WERI-Rb-1 (cell line): Measurements from ENCODE around the gene HUWE1.
"Not testable (repeated sequence)": the region's sequence is repeated elsewhere in the genome, so short reads cannot be mapped to it uniquely, and the experiment has no call there.

ENCODE experiments used
- DNase-seq: peaks from one replicate; pipeline ENCODE4 v3.0.0-alpha.2; 2020
- H3K27ac ChIP-seq: fragments of 250-450 bp; sonication (Bioruptor Pico); 2 replicates; pipeline ENCODE4 v1.5.1; 2020; ENCODE audit warnings: mild to moderate bottlenecking, moderate library complexity
- H3K27me3 ChIP-seq: fragments of 250-450 bp; sonication (Bioruptor Pico); 2 replicates; pipeline ENCODE4 v1.5.1; 2021; ENCODE audit warnings: mild to moderate bottlenecking, low read depth, moderate library complexity; ENCODE audit not compliant: insufficient read depth, severe bottlenecking
- H3K36me3 ChIP-seq: fragments of 250-450 bp; sonication (Bioruptor Pico); 2 replicates; pipeline ENCODE4 v1.5.1; 2020; ENCODE audit warnings: mild to moderate bottlenecking, moderate library complexity
- H3K4me3 ChIP-seq: 2 replicates; pipeline ENCODE4 v1.5.1; 2011; ENCODE audit warnings: low read depth, mild to moderate bottlenecking, control low read depth, low read length
- H3K9me3 ChIP-seq: fragments of 250-450 bp; sonication (Bioruptor Pico); 2 replicates; pipeline ENCODE4 v1.5.1; 2021; ENCODE audit warnings: mild to moderate bottlenecking, moderate library complexity; ENCODE audit not compliant: severe bottlenecking
- CTCF ChIP-seq: IDR thresholded peaks from 2 replicates; pipeline ENCODE4 v1.5.1; 2011; ENCODE audit warnings: low read depth, mild to moderate bottlenecking, control low read depth, inconsistent platforms, low read length

HUWE1 gene

GRCh38 chrX:53686151-53686885 is at the start of gene HUWE1:
Gene HUWE1 (minus strand): TSS chrX:53686719. CDS start chrX:53654107, 32,612 bp downstream.
- DNase-seq: peak; percentile 87
- Histone ChIP-seq H3K9me3 (no peaks in the 10 kb centered on the region), H3K27me3 (no peaks in the 10 kb centered on the region), H3K4me3 (peak within 1 kb of the TSS; percentile 75), H3K36me3 (peaks cover 13% of the 10 kb centered on the region), H3K27ac (peak within 1 kb of the TSS; percentile 84)
- no peak for TF ChIP-seq CTCF

GRCh38 chrX:53732797-53733196 is 46.3 kb upstream of the HUWE1 start:
- H3K36me3 ChIP-seq: no peaks in the 10 kb centered on the region
- no peaks in the 10 kb centered on the region for H3K9me3 ChIP-seq
- H3K27ac ChIP-seq: no peak overlapping the region
- TF ChIP-seq CTCF: no peak
- DNase-seq: no peak
- peaks cover 79% of the 10 kb centered on the region for H3K27me3 ChIP-seq
- no peak overlapping the region for H3K4me3 ChIP-seq

GRCh38 chrX:53729751-53730150 is 43.2 kb upstream of the HUWE1 start:
- TF ChIP-seq CTCF: no peak

GRCh38 chrX:53728506-53728905 is 42.0 kb upstream of the HUWE1 start:
- no peak for DNase-seq
- H3K9me3 ChIP-seq: peaks cover 5% of the 10 kb centered on the region
- H3K4me3 ChIP-seq: no peak overlapping the region
- no peaks in the 10 kb centered on the region for H3K36me3 ChIP-seq
- peaks cover 52% of the 10 kb centered on the region for H3K27me3 ChIP-seq
- no peak for TF ChIP-seq CTCF
- no peak overlapping the region for H3K27ac ChIP-seq

More at GRCh38 chrX:53729751-53730150, 43.2 kb upstream of the HUWE1 start:
- Histone ChIP-seq H3K4me3 (no peak overlapping the region), H3K27ac (no peak overlapping the region), H3K36me3 (no peaks in the 10 kb centered on the region), H3K9me3 (peaks cover 5% of the 10 kb centered on the region), H3K27me3 (peaks cover 58% of the 10 kb centered on the region)
- no peak for DNase-seq

- H3K27ac ChIP-seq: no peak overlapping the region
- no peak for TF ChIP-seq CTCF
These were observed 38.4 kb upstream of the HUWE1 start for GRCh38 chrX:53724872-53725271.

GRCh38 chrX:53723381-53723780 is 36.9 kb upstream of the HUWE1 start:
- H3K36me3 ChIP-seq: no peaks in the 10 kb centered on the region
- no peak overlapping the region for H3K4me3 ChIP-seq
- H3K27ac ChIP-seq: no peak overlapping the region
- no peak for TF ChIP-seq CTCF
- peaks cover 25% of the 10 kb centered on the region for H3K27me3 ChIP-seq
- H3K9me3 ChIP-seq: peaks cover 5% of the 10 kb centered on the region
- no peak for DNase-seq

More at GRCh38 chrX:53724872-53725271, 38.4 kb upstream of the HUWE1 start:
- DNase-seq: no peak
- Histone ChIP-seq H3K9me3 (peaks cover 5% of the 10 kb centered on the region), H3K36me3 (no peaks in the 10 kb centered on the region), H3K4me3 (no peak overlapping the region), H3K27me3 (peaks cover 31% of the 10 kb centered on the region)

- peaks cover 26% of the 10 kb centered on the region for H3K27me3 ChIP-seq
- H3K9me3 ChIP-seq, H3K27ac ChIP-seq, H3K36me3 ChIP-seq, DNase-seq, H3K4me3 ChIP-seq: not testable (repeated sequence)
These were observed 35.1 kb upstream of the HUWE1 start for GRCh38 chrX:53721610-53722009.

GRCh38 chrX:53719666-53720065 is 33.1 kb upstream of the HUWE1 start:
- H3K9me3 ChIP-seq, H3K4me3 ChIP-seq, H3K27ac ChIP-seq, DNase-seq, H3K36me3 ChIP-seq: not testable (repeated sequence)
- H3K27me3 ChIP-seq: peaks cover 18% of the 10 kb centered on the region
